ENCODE measurements around the gene KHDC1. TPM values are rescaled to one million over a fixed set of nuclear protein-coding genes. Genes with fewer than 3 reads are reported as not detected.

KHDC1 gene
- polyA plus RNA-seq, 1 donor from 2014 or later, result 1.5 TPM

- no peaks in the 10 kb centered on the region for H3F3A ChIP-seq (ENCODE audit: insufficient read depth, low read length, poor library complexity, severe bottlenecking)
- no peak overlapping the region for H3K4me2 ChIP-seq (ENCODE audit: low read length)
- no peak overlapping the region for H3K27ac ChIP-seq (ENCODE audit: low read length)
- H3K9ac ChIP-seq (ENCODE audit: low read length), result no peak overlapping the region
- H3K27me3 ChIP-seq (ENCODE audit: insufficient read depth, low read depth, low read length), result no peaks in the 10 kb centered on the region
- no peak overlapping the region for H3K4me3 ChIP-seq (ENCODE audit: low read length)
- no peaks in the 10 kb centered on the region for H3K36me3 ChIP-seq (ENCODE audit: insufficient read depth, low read length)
- H3K79me2 ChIP-seq (replicated peaks; ENCODE audit: insufficient read depth, low read length), result no peaks in the 10 kb centered on the region
- no peak overlapping the region for H2AFZ ChIP-seq (ENCODE audit: low read depth, low read length)
- TF ChIP-seq EZH2 (IDR thresholded peaks at IDR 0.05; ENCODE audit: borderline replicate concordance, insufficient read depth, low read length, poor library complexity, severe bottlenecking), result no peak
- no peak for TF ChIP-seq RAD21 (conservative IDR thresholded peaks at IDR 0.05)
- TF ChIP-seq MXI1 (conservative IDR thresholded peaks at IDR 0.05; ENCODE audit: poor library complexity, severe bottlenecking), result no peak
- TF ChIP-seq TAF1 (IDR thresholded peaks at IDR 0.05; ENCODE audit: low read depth), result no peak
- no peak for TF ChIP-seq CTCF (IDR thresholded peaks at IDR 0.05; ENCODE audit: poor library complexity, severe bottlenecking)
- no peak for TF ChIP-seq POLR2AphosphoS5 (IDR thresholded peaks at IDR 0.05)
- TF ChIP-seq REST (IDR thresholded peaks at IDR 0.05; ENCODE audit: borderline replicate concordance), result no peak
- no peak for TF ChIP-seq SMC3 (conservative IDR thresholded peaks at IDR 0.05; ENCODE audit: poor library complexity)
- no peak for TF ChIP-seq EP300 (conservative IDR thresholded peaks at IDR 0.05; ENCODE audit: poor library complexity, severe bottlenecking)
- no peaks in the 10 kb centered on the region for H4K20me1 ChIP-seq (ENCODE audit: insufficient read depth)
- H3K9me2 ChIP-seq (ENCODE audit: insufficient read depth, low read length), result no peaks in the 10 kb centered on the region
- H3K9me3 ChIP-seq (ENCODE audit: low read length), result no peaks in the 10 kb centered on the region
Measured at GRCh38 chr6:73233048-73233447, 29.9 kb downstream of the KHDC1 start.

- Histone ChIP-seq H3K36me3 (ENCODE audit: insufficient read depth, low read length) (no peaks in the 10 kb centered on the region), H4K20me1 (ENCODE audit: insufficient read depth) (no peaks in the 10 kb centered on the region), H3K9me3 (ENCODE audit: low read length) (no peaks in the 10 kb centered on the region), H3K27me3 (ENCODE audit: insufficient read depth, low read depth, low read length) (no peaks in the 10 kb centered on the region), H3K9ac (ENCODE audit: low read length) (no peak overlapping the region), H3K4me3 (ENCODE audit: low read length) (no peak overlapping the region), H3K4me2 (ENCODE audit: low read length) (no peak overlapping the region), H3F3A (ENCODE audit: insufficient read depth, low read length, poor library complexity, severe bottlenecking) (no peaks in the 10 kb centered on the region), H3K9me2 (ENCODE audit: insufficient read depth, low read length) (no peaks in the 10 kb centered on the region), H3K79me2 (replicated peaks; ENCODE audit: insufficient read depth, low read length) (no peaks in the 10 kb centered on the region), H2AFZ (ENCODE audit: low read depth, low read length) (no peak overlapping the region), H3K27ac (ENCODE audit: low read length) (no peak overlapping the region)
- no peak for TF ChIP-seq CTCF (IDR thresholded peaks at IDR 0.05; ENCODE audit: poor library complexity, severe bottlenecking)
- TF ChIP-seq EZH2 (IDR thresholded peaks at IDR 0.05; ENCODE audit: borderline replicate concordance, insufficient read depth, low read length, poor library complexity, severe bottlenecking), result no peak
- no peak for TF ChIP-seq RAD21 (conservative IDR thresholded peaks at IDR 0.05)
- no peak for TF ChIP-seq POLR2AphosphoS5 (IDR thresholded peaks at IDR 0.05)
- TF ChIP-seq TAF1 (IDR thresholded peaks at IDR 0.05; ENCODE audit: low read depth), result no peak
- no peak for TF ChIP-seq REST (IDR thresholded peaks at IDR 0.05; ENCODE audit: borderline replicate concordance)
- TF ChIP-seq EP300 (conservative IDR thresholded peaks at IDR 0.05; ENCODE audit: poor library complexity, severe bottlenecking), result no peak
- TF ChIP-seq SMC3 (conservative IDR thresholded peaks at IDR 0.05; ENCODE audit: poor library complexity), result no peak
- TF ChIP-seq MXI1 (conservative IDR thresholded peaks at IDR 0.05; ENCODE audit: poor library complexity, severe bottlenecking), result no peak
Measured at GRCh38 chr6:73231986-73232391, 31.0 kb downstream of the KHDC1 start.

Measured in neural cell (in vitro differentiated cells).